ENCODE results near the gene PYGB.

PYGB gene

GRCh38 chr20:25271486-25272222 is 23.8 kb downstream of the PYGB start:
- DNase-seq (ENCODE audit: low spot score): no peak

GRCh38 chr20:25272223-25273000 is 24.5 kb downstream of the PYGB start:
- DNase-seq (ENCODE audit: low spot score): no peak

- no peak for DNase-seq (ENCODE audit: low spot score)
These were observed 25.2 kb downstream of the PYGB start for GRCh38 chr20:25273046-25273445.

GRCh38 chr20:25273541-25274358 is 25.9 kb downstream of the PYGB start:
- no peak for DNase-seq (ENCODE audit: low spot score)

GRCh38 chr20:25274481-25274880 is 26.6 kb downstream of the PYGB start:
- no peak for DNase-seq (ENCODE audit: low spot score)

- DNase-seq (ENCODE audit: low spot score): no peak
These were observed 27.3 kb downstream of the PYGB start for GRCh38 chr20:25274891-25275812.

GRCh38 chr20:25275813-25276532 is 28.1 kb downstream of the PYGB start:
- no peak for DNase-seq (ENCODE audit: low spot score)

GRCh38 chr20:25276533-25277050 is 28.7 kb downstream of the PYGB start:
- no peak for DNase-seq (ENCODE audit: low spot score)

GRCh38 chr20:25277051-25277801 is 29.3 kb downstream of the PYGB start:
- no peak for DNase-seq (ENCODE audit: low spot score)

GRCh38 chr20:25277941-25278521 is 30.1 kb downstream of the PYGB start:
- no peak for DNase-seq (ENCODE audit: low spot score)

- no peak for DNase-seq (ENCODE audit: low spot score)
These were observed 30.9 kb downstream of the PYGB start for GRCh38 chr20:25278636-25279361.

GRCh38 chr20:25279403-25279802 is 31.5 kb downstream of the PYGB start:
- no peak for DNase-seq (ENCODE audit: low spot score)

GRCh38 chr20:25280051-25280573 is 32.2 kb downstream of the PYGB start:
- DNase-seq (ENCODE audit: low spot score): no peak

- DNase-seq (ENCODE audit: low spot score): no peak
These were observed 33.0 kb downstream of the PYGB start for GRCh38 chr20:25280574-25281535.

- no peak for DNase-seq (ENCODE audit: low spot score)
These were observed 33.7 kb downstream of the PYGB start for GRCh38 chr20:25281541-25281991.

GRCh38 chr20:25282034-25282781 is 34.3 kb downstream of the PYGB start:
- DNase-seq (ENCODE audit: low spot score): no peak

All from hematopoietic multipotent progenitor cell treated with erythropoietin and hydrocortisone succinate and interleukin-3 and kit ligand, for 15 days (in vitro differentiated cells).